WTC11 (cell line): ENCODE data around the gene CPSF4. TPM values are rescaled to one million over a fixed set of nuclear protein-coding genes. Genes with fewer than 3 reads are reported as not detected.

Source experiments
- ATAC-seq: fragments of 200-7000 bp; cut with Tn5 transposase; 2 replicates; pipeline ENCODE4 v1.10.0; 2021; ENCODE audit warnings: mild to moderate bottlenecking, moderate library complexity
- CTCF ChIA-PET: fragments of 300-600 bp; sonication (Branson Sonifier 250); formaldehyde crosslinking; loops from one replicate; lab custom pipeline; 2021; ENCODE audit warnings: antibody characterized with exemption; lab: Charles Lee
- POLR2A ChIA-PET: fragments of 350-600 bp; sonication (Branson Sonifier 250); formaldehyde crosslinking; loops from one replicate; lab custom pipeline; 2021; ENCODE audit warnings: antibody characterized with exemption; lab: Charles Lee
- DNase-seq: peaks from one replicate; pipeline ENCODE4 v3.0.0; 2021; ENCODE audit warnings: low spot score
- H3K27ac Mint-ChIP-seq: 2 replicates; pipeline ENCODE4 v1.8.0; 2021; ENCODE audit warnings: mixed read lengths
- H3K27me3 Mint-ChIP-seq: 2 replicates; pipeline ENCODE4 v1.8.0; 2021; ENCODE audit warnings: low read depth, mild to moderate bottlenecking, moderate library complexity, mixed read lengths
- H3K36me3 Mint-ChIP-seq: 2 replicates; pipeline ENCODE4 v1.8.0; 2021; ENCODE audit warnings: mixed read lengths
- H3K4me1 Mint-ChIP-seq: 2 replicates; pipeline ENCODE4 v1.8.0; 2022; ENCODE audit warnings: mixed read lengths
- H3K4me3 Mint-ChIP-seq: 2 replicates; pipeline ENCODE4 v1.8.0; 2021; ENCODE audit warnings: mild to moderate bottlenecking, moderate library complexity, mixed read lengths
- H3K9me3 Mint-ChIP-seq: 2 replicates; pipeline ENCODE4 v1.8.0; 2021; ENCODE audit warnings: mixed read lengths
- ATF1 ChIP-seq: sonication (generic); formaldehyde crosslinking; IDR thresholded peaks from 2 replicates; pipeline ENCODE4 v1.8.1; 2023; ENCODE audit warnings: mild to moderate bottlenecking, moderate library complexity, missing genetic modification reagents
- CREM ChIP-seq: sonication (generic); formaldehyde crosslinking; IDR thresholded peaks from 2 replicates; pipeline ENCODE4 v1.8.1; 2022; ENCODE audit warnings: mild to moderate bottlenecking, missing genetic modification reagents, moderate library complexity
- FOXJ3 ChIP-seq: sonication (generic); formaldehyde crosslinking; IDR thresholded peaks from 2 replicates; pipeline ENCODE4 v1.9.0; 2021; ENCODE audit warnings: missing genetic modification reagents, mild to moderate bottlenecking, borderline replicate concordance
- GABPB1 ChIP-seq: sonication (generic); formaldehyde crosslinking; IDR thresholded peaks from 2 replicates; pipeline ENCODE4 v1.8.1; 2023; ENCODE audit warnings: mild to moderate bottlenecking, missing genetic modification reagents
- GRHL2 ChIP-seq: fragments of 250-450 bp; sonication (Bioruptor Pico); IDR thresholded peaks from 2 replicates; pipeline ENCODE4 v1.8.0; 2022; ENCODE audit warnings: mild to moderate bottlenecking, moderate library complexity; ENCODE audit not compliant: insufficient replicate concordance, severe bottlenecking
- NFYB ChIP-seq: sonication (generic); formaldehyde crosslinking; conservative IDR thresholded peaks from 2 replicates; pipeline ENCODE4 v1.8.0; 2022; ENCODE audit warnings: low read depth, missing genetic modification reagents
- SMAD3 ChIP-seq: sonication (generic); formaldehyde crosslinking; IDR thresholded peaks from 2 replicates; pipeline ENCODE4 v1.8.0; 2022; ENCODE audit warnings: missing genetic modification reagents, mild to moderate bottlenecking, borderline replicate concordance
- SMAD4 ChIP-seq: sonication (generic); formaldehyde crosslinking; IDR thresholded peaks from 2 replicates; pipeline ENCODE4 v1.8.0; 2022; ENCODE audit warnings: mild to moderate bottlenecking, missing genetic modification reagents
- TEAD1 ChIP-seq: sonication (generic); formaldehyde crosslinking; IDR thresholded peaks from 2 replicates; pipeline ENCODE4 v1.8.0; 2022; ENCODE audit warnings: mild to moderate bottlenecking, missing genetic modification reagents
- ZBTB21 ChIP-seq: sonication (generic); formaldehyde crosslinking; IDR thresholded peaks from 2 replicates; pipeline ENCODE4 v1.8.1; 2023; ENCODE audit warnings: mild to moderate bottlenecking, missing genetic modification reagents, borderline replicate concordance
- ZNF219 ChIP-seq: sonication (generic); formaldehyde crosslinking; IDR thresholded peaks from 2 replicates; pipeline ENCODE4 v1.8.0; 2023; ENCODE audit warnings: missing genetic modification reagents, mild to moderate bottlenecking, borderline replicate concordance
- ZNF317 ChIP-seq: sonication (generic); formaldehyde crosslinking; IDR thresholded peaks from 2 replicates; pipeline ENCODE4 v1.8.1; 2023; ENCODE audit warnings: low read depth, mild to moderate bottlenecking, moderate library complexity, missing genetic modification reagents, borderline replicate concordance
- ZNF396 ChIP-seq: fragments of 250-450 bp; sonication (Bioruptor Pico); IDR thresholded peaks from 2 replicates; pipeline ENCODE4 v1.8.0; 2021; ENCODE audit warnings: mild to moderate bottlenecking, moderate library complexity, borderline replicate concordance
- ZNF671 ChIP-seq: fragments of 250-450 bp; sonication (Bioruptor Pico); IDR thresholded peaks from 2 replicates; pipeline ENCODE4 v1.8.0; 2021; ENCODE audit warnings: mild to moderate bottlenecking
- total RNA-seq: library from RNA; stranded (reverse); gene quantifications from 3 replicates; pipeline ENCODE4 v1.2.3, GENCODE V29; 2021
- TF ChIP-seq, protein P1 (sequence below): sonication (generic); formaldehyde crosslinking; conservative IDR thresholded peaks from 2 replicates; pipeline ENCODE4 v1.8.1; 2022; ENCODE audit warnings: mild to moderate bottlenecking, missing genetic modification reagents
- TF ChIP-seq, protein P2 (sequence below): fragments of 250-450 bp; sonication (Bioruptor Pico); conservative IDR thresholded peaks from 2 replicates; pipeline ENCODE4 v1.9.0; 2021; ENCODE audit warnings: mild to moderate bottlenecking
- TF ChIP-seq, protein P3 (sequence below): fragments of 250-450 bp; sonication (Bioruptor Pico); IDR thresholded peaks from 2 replicates; pipeline ENCODE4 v1.9.0; 2021; ENCODE audit warnings: mild to moderate bottlenecking, borderline replicate concordance
- TF ChIP-seq, protein P4 (sequence below): sonication (generic); formaldehyde crosslinking; IDR thresholded peaks from 2 replicates; pipeline ENCODE4 v1.8.1; 2022; ENCODE audit warnings: mild to moderate bottlenecking, moderate library complexity, missing genetic modification reagents
- TF ChIP-seq, protein P5 (sequence below): sonication (generic); formaldehyde crosslinking; IDR thresholded peaks from 2 replicates; pipeline ENCODE4 v1.8.1; 2023; ENCODE audit warnings: mild to moderate bottlenecking, moderate library complexity, missing genetic modification reagents
- TF ChIP-seq, protein P6 (sequence below): sonication (generic); formaldehyde crosslinking; IDR thresholded peaks from 2 replicates; pipeline ENCODE4 v1.8.1; 2022; ENCODE audit warnings: mild to moderate bottlenecking, missing genetic modification reagents, moderate library complexity, borderline replicate concordance

The CPSF4 gene
- total RNA-seq, 1 experiment from 2014 or later, result 109 TPM

DNA sequence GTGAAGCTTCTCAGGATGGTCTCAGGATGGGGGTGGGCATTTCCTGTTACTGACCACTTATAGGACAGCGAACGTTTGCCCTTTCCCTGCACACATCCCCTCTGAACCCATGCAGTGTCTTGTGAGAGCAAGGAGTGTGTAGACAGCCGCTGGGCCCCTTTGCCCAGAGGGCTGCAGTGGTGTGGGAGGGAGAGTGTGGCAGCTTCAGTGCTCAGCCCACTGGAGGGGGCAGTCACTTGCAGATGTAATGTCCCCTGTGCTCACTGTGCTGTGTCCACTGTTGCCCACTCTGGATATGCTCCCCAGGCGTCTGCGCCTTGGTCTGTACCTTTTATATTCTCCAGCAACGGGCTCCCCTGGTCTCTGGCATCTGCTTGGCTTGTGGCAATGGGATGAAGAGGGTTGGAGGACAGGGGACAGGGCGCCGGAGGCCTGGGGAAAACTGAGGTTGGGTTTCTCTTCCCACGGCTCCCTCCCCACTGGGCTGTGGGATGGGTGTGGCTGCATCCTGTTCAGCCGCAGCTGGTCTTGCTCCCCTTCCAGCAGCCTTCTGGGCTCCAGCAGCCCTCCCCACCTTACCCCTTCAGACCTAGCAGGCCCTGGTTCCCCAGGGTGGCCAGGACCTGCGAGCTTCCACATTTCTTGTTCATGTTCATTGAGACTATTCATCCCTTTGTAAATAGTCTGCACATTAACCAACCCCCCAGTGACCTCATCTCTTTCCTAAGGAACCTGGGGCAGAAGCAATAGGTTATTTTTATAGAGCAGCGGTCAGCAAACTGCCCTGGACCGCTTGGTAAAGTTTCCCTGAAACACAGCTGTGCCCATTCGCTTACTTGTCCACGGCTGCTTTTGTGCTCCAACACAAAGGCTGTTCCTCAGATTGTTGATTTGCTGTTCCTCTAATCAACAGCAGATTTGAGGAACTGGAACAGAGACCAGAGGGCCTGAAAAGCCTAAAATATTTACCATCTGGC, 40.0 kb downstream of the CPSF4 start (continued):
- TF ChIP-seq, protein P1, sequence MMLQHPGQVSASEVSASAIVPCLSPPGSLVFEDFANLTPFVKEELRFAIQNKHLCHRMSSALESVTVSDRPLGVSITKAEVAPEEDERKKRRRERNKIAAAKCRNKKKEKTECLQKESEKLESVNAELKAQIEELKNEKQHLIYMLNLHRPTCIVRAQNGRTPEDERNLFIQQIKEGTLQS (CRISPR knock-in tag), result no peak
- TF ChIP-seq GABPB1 (CRISPR knock-in tag), result no peak

DNA sequence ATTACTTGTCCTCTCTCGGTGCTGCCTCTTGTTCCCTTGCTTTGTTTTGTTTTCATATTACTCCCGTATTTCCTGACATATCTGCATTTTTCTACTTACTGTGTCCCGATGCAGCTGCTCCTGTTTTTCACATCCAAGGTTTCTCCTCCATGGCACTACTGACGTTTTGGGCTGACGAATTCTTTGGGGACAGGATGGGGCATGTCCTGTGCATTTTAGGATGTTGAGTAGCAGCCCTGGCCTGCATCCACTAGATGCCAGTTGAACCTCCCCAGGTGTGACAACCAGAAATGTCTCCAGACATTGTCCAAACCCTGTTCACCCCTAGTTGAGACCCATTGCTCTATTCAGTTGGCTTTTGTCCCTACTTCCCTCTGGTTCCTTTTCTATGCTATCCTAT, 46.4 kb downstream of the CPSF4 start:
- ChIA-PET POLR2A (no interaction called here), CTCF (no interaction called here)
- TF ChIP-seq ZNF671 (CRISPR knock-in tag), result no peak
- no peak for TF ChIP-seq GRHL2
- no peak for TF ChIP-seq ATF1 (CRISPR knock-in tag)
- no peak for TF ChIP-seq ZNF219
- TF ChIP-seq, protein P2, sequence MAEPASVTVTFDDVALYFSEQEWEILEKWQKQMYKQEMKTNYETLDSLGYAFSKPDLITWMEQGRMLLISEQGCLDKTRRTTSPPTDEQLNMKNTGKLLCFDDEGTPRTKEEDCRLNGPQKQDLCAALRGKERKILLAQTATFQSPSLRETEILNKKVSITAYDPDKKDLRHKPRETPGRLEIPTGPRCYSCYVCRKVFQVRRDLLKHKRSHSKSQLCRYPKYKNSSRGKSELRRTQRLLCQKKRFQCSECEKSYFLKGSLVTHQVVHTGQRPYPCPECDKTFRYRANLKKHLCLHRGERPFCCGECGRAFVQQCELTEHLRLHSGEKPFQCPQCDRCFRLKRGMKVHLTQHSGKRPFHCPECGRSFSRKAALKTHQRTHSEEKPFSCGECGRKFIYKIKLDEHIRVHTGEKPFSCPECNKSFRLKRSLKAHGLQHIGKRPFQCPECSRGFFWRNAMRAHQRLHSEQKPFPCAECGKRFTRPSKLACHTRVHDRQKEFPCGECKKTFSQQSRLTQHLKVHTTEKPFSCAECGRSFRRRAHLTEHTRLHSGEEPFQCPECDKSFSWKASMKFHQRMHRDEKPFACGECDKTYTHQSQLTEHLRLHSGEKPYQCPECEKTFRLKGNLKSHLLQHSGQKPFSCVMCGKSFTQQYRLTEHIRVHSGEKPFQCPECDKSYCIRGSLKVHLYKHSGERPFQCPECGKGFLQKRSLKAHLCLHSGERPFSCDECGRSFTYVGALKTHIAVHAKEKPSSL, result no peak
- TF ChIP-seq ZNF396 (CRISPR knock-in tag), result no peak
- TF ChIP-seq, protein P3, sequence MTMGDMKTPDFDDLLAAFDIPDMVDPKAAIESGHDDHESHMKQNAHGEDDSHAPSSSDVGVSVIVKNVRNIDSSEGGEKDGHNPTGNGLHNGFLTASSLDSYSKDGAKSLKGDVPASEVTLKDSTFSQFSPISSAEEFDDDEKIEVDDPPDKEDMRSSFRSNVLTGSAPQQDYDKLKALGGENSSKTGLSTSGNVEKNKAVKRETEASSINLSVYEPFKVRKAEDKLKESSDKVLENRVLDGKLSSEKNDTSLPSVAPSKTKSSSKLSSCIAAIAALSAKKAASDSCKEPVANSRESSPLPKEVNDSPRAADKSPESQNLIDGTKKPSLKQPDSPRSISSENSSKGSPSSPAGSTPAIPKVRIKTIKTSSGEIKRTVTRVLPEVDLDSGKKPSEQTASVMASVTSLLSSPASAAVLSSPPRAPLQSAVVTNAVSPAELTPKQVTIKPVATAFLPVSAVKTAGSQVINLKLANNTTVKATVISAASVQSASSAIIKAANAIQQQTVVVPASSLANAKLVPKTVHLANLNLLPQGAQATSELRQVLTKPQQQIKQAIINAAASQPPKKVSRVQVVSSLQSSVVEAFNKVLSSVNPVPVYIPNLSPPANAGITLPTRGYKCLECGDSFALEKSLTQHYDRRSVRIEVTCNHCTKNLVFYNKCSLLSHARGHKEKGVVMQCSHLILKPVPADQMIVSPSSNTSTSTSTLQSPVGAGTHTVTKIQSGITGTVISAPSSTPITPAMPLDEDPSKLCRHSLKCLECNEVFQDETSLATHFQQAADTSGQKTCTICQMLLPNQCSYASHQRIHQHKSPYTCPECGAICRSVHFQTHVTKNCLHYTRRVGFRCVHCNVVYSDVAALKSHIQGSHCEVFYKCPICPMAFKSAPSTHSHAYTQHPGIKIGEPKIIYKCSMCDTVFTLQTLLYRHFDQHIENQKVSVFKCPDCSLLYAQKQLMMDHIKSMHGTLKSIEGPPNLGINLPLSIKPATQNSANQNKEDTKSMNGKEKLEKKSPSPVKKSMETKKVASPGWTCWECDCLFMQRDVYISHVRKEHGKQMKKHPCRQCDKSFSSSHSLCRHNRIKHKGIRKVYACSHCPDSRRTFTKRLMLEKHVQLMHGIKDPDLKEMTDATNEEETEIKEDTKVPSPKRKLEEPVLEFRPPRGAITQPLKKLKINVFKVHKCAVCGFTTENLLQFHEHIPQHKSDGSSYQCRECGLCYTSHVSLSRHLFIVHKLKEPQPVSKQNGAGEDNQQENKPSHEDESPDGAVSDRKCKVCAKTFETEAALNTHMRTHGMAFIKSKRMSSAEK (CRISPR knock-in tag), result no peak
- TF ChIP-seq, protein P4, sequence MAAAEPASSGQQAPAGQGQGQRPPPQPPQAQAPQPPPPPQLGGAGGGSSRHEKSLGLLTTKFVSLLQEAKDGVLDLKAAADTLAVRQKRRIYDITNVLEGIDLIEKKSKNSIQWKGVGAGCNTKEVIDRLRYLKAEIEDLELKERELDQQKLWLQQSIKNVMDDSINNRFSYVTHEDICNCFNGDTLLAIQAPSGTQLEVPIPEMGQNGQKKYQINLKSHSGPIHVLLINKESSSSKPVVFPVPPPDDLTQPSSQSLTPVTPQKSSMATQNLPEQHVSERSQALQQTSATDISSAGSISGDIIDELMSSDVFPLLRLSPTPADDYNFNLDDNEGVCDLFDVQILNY, result no peak
- TF ChIP-seq FOXJ3 (CRISPR knock-in tag), result no peak
- TF ChIP-seq, protein P1 (CRISPR knock-in tag), result no peak
- TF ChIP-seq ZBTB21 (CRISPR knock-in tag), result no peak
- no peak for TF ChIP-seq ZNF317 (CRISPR knock-in tag)
- no peak for TF ChIP-seq CREM (CRISPR knock-in tag)
- no peak for TF ChIP-seq TEAD1
- TF ChIP-seq, protein P5, sequence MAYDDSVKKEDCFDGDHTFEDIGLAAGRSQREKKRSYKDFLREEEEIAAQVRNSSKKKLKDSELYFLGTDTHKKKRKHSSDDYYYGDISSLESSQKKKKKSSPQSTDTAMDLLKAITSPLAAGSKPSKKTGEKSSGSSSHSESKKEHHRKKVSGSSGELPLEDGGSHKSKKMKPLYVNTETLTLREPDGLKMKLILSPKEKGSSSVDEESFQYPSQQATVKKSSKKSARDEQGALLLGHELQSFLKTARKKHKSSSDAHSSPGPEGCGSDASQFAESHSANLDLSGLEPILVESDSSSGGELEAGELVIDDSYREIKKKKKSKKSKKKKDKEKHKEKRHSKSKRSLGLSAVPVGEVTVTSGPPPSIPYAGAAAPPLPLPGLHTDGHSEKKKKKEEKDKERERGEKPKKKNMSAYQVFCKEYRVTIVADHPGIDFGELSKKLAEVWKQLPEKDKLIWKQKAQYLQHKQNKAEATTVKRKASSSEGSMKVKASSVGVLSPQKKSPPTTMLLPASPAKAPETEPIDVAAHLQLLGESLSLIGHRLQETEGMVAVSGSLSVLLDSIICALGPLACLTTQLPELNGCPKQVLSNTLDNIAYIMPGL (CRISPR knock-in tag), result no peak
- no peak for TF ChIP-seq SMAD4 (CRISPR knock-in tag)
- TF ChIP-seq SMAD3 (CRISPR knock-in tag), result no peak
- TF ChIP-seq NFYB (CRISPR knock-in tag), result no peak
- TF ChIP-seq, protein P6, sequence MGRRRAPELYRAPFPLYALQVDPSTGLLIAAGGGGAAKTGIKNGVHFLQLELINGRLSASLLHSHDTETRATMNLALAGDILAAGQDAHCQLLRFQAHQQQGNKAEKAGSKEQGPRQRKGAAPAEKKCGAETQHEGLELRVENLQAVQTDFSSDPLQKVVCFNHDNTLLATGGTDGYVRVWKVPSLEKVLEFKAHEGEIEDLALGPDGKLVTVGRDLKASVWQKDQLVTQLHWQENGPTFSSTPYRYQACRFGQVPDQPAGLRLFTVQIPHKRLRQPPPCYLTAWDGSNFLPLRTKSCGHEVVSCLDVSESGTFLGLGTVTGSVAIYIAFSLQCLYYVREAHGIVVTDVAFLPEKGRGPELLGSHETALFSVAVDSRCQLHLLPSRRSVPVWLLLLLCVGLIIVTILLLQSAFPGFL, result no peak
- TF ChIP-seq, all 79 proteins: peak for 0
- Mint-ChIP-seq H3K36me3 (peaks cover 24% of the 10 kb centered on the region), H3K9me3 (no peaks in the 10 kb centered on the region), H3K27ac (peak overlapping the region; percentile 61), H3K4me1 (no peaks in the 10 kb centered on the region), H3K4me3 (no peak overlapping the region), H3K27me3 (no peaks in the 10 kb centered on the region)
- DNase-seq (no peak), ATAC-seq (no peak)
